SU-DHL-6 (cell line): Measurements from ENCODE around the gene EED.

Source experiments
- H2AFZ ChIP-seq: fragments of 200-600 bp; sonication (generic); 2 replicates; pipeline ENCODE4 v1.6.1; 2014; ENCODE audit warnings: low read depth, mild to moderate bottlenecking, moderate library complexity, mixed read lengths, antibody characterized with exemption, low read length; ENCODE audit not compliant: severe bottlenecking
- H3F3A ChIP-seq: fragments of 200-600 bp; shearing (Covaris generic); 2 replicates; pipeline ENCODE4 v1.6.0; 2016; ENCODE audit warnings: antibody characterized with exemption, mild to moderate bottlenecking; ENCODE audit not compliant: insufficient read depth
- H3K27ac ChIP-seq: fragments of 200-600 bp; sonication (generic); 2 replicates; pipeline ENCODE4 v1.5.1; 2016; ENCODE audit warnings: low read depth, mild to moderate bottlenecking, low read length, moderate library complexity, mixed read lengths
- H3K27me3 ChIP-seq: fragments of 200-600 bp; sonication (generic), shearing (Covaris generic); 2 replicates; pipeline ENCODE4 v1.6.0; 2014; ENCODE audit warnings: mild to moderate bottlenecking, low read length
- H3K36me3 ChIP-seq: fragments of 200-600 bp; sonication (generic); 2 replicates; pipeline ENCODE4 v1.6.1; 2014; ENCODE audit warnings: mild to moderate bottlenecking, low read length, mixed read lengths
- H3K4me2 ChIP-seq: fragments of 300-600, 200-600 bp; shearing (Covaris generic), sonication (generic); 2 replicates; pipeline ENCODE4 v1.6.0; 2014; ENCODE audit warnings: low read length, low read depth, mild to moderate bottlenecking; ENCODE audit not compliant: poor library complexity, severe bottlenecking
- H3K4me3 ChIP-seq: fragments of 200-600 bp; sonication (generic); 2 replicates; pipeline ENCODE4 v1.5.1; 2014; ENCODE audit warnings: antibody characterized with exemption, low read length, mild to moderate bottlenecking, mixed read lengths; ENCODE audit not compliant: insufficient read depth, poor library complexity, severe bottlenecking
- H3K79me2 ChIP-seq: fragments of 200-600 bp; sonication (generic); 2 replicates; pipeline ENCODE4 v1.6.1; 2014; ENCODE audit warnings: mild to moderate bottlenecking, low read length, moderate library complexity; ENCODE audit not compliant: insufficient read depth
- H3K9ac ChIP-seq: fragments of 200-600 bp; sonication (generic); 2 replicates; pipeline ENCODE4 v1.7.0; 2014; ENCODE audit warnings: mild to moderate bottlenecking, low read length
- H3K9me2 ChIP-seq: fragments of 200-600 bp; sonication (generic); replicated peaks from 2 replicates; pipeline ENCODE4 v1.6.1; 2014; ENCODE audit warnings: low read length; ENCODE audit not compliant: insufficient read depth
- H3K9me3 ChIP-seq: fragments of 200-600 bp; sonication (generic); 2 replicates; pipeline ENCODE4 v1.6.1; 2014; ENCODE audit warnings: low read length, mixed read lengths; ENCODE audit not compliant: insufficient read depth
- H4K20me1 ChIP-seq: fragments of 200-600 bp; sonication (generic); 2 replicates; pipeline ENCODE4 v1.6.1; 2014; ENCODE audit warnings: low read depth, mild to moderate bottlenecking, antibody characterized with exemption, low read length, moderate library complexity, mixed read lengths
- CTCF ChIP-seq: fragments of 200-600 bp; sonication (generic); IDR thresholded peaks from one replicate; pipeline ENCODE4 v1.5.1; 2017; ENCODE audit warnings: antibody characterized with exemption, mild to moderate bottlenecking, low read length, moderate library complexity; ENCODE audit not compliant: insufficient read depth, poor library complexity, severe bottlenecking
- EZH2phosphoT487 ChIP-seq: fragments of 200-600 bp; sonication (generic), shearing (Covaris generic); conservative IDR thresholded peaks from 2 replicates; pipeline ENCODE4 v1.6.1; 2018; ENCODE audit warnings: mild to moderate bottlenecking, antibody characterized with exemption, low read length, moderate library complexity, mixed read lengths

Gene EED

GRCh38 chr11:86234831-86235461 lies 9.6 kb upstream of the EED start:
- Histone ChIP-seq H3K79me2 (no peaks in the 10 kb centered on the region), H3F3A (no peaks in the 10 kb centered on the region), H3K27me3 (no peaks in the 10 kb centered on the region), H4K20me1 (no peaks in the 10 kb centered on the region), H3K4me2 (no peak overlapping the region), H3K27ac (no peak overlapping the region), H3K9ac (no peak overlapping the region), H3K9me3 (no peaks in the 10 kb centered on the region), H2AFZ (no peak overlapping the region), H3K36me3 (no peaks in the 10 kb centered on the region), H3K4me3 (no peak overlapping the region), H3K9me2 (no peaks in the 10 kb centered on the region)
- TF ChIP-seq CTCF (no peak), EZH2phosphoT487 (no peak)

GRCh38 chr11:86237267-86237804 lies 7.2 kb upstream of the EED start:
- no peak overlapping the region for H3K9ac ChIP-seq
- H3K4me2 ChIP-seq = no peak overlapping the region
- no peaks in the 10 kb centered on the region for H3K36me3 ChIP-seq
- H3K27ac ChIP-seq = no peak overlapping the region
- H3K79me2 ChIP-seq = no peaks in the 10 kb centered on the region
- H3K9me2 ChIP-seq = no peaks in the 10 kb centered on the region
- no peaks in the 10 kb centered on the region for H3F3A ChIP-seq
- H2AFZ ChIP-seq = no peak overlapping the region
- TF ChIP-seq EZH2phosphoT487 (no peak), CTCF (no peak)
- H4K20me1 ChIP-seq = no peaks in the 10 kb centered on the region
- H3K4me3 ChIP-seq = no peak overlapping the region
- H3K27me3 ChIP-seq = no peaks in the 10 kb centered on the region
- no peaks in the 10 kb centered on the region for H3K9me3 ChIP-seq

GRCh38 chr11:86240164-86240563 lies 4.4 kb upstream of the EED start:
- Histone ChIP-seq H3K27me3 (no peaks in the 10 kb centered on the region), H4K20me1 (no peaks in the 10 kb centered on the region), H3K4me3 (no peak overlapping the region), H3K4me2 (no peak overlapping the region), H2AFZ (no peak overlapping the region), H3K9me3 (no peaks in the 10 kb centered on the region), H3K9ac (no peak overlapping the region), H3K27ac (no peak overlapping the region), H3K9me2 (no peaks in the 10 kb centered on the region), H3K36me3 (no peaks in the 10 kb centered on the region), H3F3A (peaks cover 16% of the 10 kb centered on the region; the same call in 1 of the 2 replicates), H3K79me2 (peaks cover 2% of the 10 kb centered on the region)
- no peak for TF ChIP-seq CTCF
- no peak for TF ChIP-seq EZH2phosphoT487
